Endometrial microvascular endothelial cells (primary cell): Measurements from ENCODE around the gene ADGRF3. TPM values are rescaled to one million over a fixed set of nuclear protein-coding genes. Genes with fewer than 3 reads are reported as not detected.
"Not testable (repeated sequence)": the region's sequence is repeated elsewhere in the genome, so short reads cannot be mapped to it uniquely, and the experiment has no call there.

Source experiments
- in situ Hi-C: cut with HindIII; loops from 2 replicates; pipeline ENCODE4 v1.10.0; 2017; ENCODE audit warnings: low sequenced_read_pairs, low pct_unique_long_range_greater_than_20kb; ENCODE audit errors: inconsistent ontology term
- total RNA-seq: library from RNA; depleted of rRNA; stranded (reverse); fragments of >200 nt; gene quantifications from one replicate; pipeline ENCODE4 v1.2.3, GENCODE V29; 2015; ENCODE audit errors: inconsistent ontology term

The ADGRF3 gene, protein sequence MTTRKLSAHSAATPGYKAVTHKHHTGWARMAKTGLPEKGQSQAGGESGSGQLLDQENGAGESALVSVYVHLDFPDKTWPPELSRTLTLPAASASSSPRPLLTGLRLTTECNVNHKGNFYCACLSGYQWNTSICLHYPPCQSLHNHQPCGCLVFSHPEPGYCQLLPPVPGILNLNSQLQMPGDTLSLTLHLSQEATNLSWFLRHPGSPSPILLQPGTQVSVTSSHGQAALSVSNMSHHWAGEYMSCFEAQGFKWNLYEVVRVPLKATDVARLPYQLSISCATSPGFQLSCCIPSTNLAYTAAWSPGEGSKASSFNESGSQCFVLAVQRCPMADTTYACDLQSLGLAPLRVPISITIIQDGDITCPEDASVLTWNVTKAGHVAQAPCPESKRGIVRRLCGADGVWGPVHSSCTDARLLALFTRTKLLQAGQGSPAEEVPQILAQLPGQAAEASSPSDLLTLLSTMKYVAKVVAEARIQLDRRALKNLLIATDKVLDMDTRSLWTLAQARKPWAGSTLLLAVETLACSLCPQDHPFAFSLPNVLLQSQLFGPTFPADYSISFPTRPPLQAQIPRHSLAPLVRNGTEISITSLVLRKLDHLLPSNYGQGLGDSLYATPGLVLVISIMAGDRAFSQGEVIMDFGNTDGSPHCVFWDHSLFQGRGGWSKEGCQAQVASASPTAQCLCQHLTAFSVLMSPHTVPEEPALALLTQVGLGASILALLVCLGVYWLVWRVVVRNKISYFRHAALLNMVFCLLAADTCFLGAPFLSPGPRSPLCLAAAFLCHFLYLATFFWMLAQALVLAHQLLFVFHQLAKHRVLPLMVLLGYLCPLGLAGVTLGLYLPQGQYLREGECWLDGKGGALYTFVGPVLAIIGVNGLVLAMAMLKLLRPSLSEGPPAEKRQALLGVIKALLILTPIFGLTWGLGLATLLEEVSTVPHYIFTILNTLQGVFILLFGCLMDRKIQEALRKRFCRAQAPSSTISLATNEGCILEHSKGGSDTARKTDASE
- total RNA-seq, result not detected

DNA sequence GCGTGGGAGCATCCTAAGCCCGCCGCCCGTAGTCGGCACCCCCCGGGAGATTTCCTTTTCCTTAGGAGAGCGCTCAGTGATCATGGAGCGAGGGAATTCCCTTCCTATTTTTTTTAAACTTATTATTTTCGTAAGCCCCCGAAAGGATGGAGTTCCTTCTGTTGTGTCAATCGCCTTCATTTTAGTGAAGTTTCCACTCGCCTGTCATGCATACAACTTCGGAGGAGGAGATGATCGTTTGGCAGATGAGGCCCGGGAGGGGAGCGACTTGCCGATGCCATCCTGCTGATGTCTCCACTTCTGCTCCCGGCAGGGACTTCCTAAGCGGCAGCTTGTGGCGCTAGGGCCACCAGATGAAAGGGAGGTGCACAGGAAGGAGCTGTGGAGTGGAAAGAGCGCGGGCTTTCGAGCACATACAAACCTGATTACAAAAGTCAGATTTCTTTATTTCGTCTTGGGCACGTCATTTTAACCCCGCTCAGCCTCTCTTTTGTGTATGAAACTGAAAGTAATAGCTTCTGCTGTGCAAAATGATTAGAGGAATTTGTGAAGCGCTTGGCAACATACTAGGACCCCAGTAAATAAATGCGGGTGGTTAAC, at the start of gene ADGRF3:
TSS of gene ADGRF3 (minus strand) at position 336 of the 600 bp plus-strand sequence. CDS start 555 bp downstream, outside the sequence.
- in situ Hi-C loops, result no loop called here

DNA sequence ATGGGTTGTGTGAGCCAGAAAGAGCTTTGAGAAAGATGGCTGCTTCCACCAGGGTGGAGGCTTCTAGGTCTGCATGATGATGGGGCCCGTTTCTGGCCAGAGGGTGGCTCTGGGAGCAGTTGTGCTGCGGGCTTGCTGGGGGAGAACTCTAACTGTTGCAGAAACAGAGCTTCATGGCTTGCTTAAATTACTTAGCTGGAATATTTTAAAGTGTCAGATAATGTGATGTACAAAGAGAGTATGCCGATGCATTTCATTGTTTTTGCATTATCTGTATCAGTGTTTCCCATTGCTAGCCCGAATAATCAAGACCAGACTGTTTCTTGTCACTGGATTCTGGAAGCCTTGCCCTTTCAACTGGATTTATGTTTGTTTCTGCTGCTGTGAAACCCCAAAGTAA, 48.8 kb upstream of the ADGRF3 start:
- in situ Hi-C loops, result no loop called here

DNA sequence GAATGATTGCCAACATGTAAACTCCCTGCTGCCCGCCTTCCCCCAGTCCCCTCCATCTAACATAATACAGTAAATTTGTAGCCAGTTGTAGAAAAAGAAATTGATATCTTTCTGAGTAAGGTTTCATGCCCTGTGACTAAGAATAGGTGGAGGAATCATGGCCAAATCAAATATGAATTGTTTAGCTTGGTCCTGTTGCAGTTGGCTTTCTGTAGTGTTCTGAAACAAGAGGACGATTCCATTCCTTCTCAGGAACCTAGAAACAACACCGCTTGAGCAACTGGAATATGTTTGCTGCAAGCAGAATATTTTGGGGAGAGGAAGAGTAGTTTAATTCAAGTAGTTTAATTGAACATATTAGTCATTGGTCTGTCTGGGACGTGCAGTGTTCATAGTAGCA, 48.1 kb upstream of the ADGRF3 start:
- in situ Hi-C loops, result no loop called here

DNA sequence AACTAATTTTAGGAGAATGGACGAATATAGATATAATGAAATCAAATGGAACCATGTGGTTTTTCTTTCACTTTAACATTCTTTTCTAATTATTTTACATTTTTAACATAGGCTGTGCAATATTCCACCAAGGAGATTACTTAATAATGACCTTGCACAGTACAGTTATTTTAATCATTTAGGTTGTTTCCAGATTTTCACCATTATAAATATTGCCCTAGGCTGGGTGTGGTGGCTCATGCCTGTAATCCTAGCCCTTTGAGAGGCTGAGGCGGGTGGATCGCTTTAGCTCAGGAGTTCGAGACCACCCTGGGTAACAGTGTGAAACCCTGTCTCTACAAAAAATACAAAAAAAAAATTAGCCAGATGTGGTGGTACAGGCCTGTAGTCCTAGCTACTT, 40.6 kb upstream of the ADGRF3 start:
- in situ Hi-C loops, result no loop called here

DNA sequence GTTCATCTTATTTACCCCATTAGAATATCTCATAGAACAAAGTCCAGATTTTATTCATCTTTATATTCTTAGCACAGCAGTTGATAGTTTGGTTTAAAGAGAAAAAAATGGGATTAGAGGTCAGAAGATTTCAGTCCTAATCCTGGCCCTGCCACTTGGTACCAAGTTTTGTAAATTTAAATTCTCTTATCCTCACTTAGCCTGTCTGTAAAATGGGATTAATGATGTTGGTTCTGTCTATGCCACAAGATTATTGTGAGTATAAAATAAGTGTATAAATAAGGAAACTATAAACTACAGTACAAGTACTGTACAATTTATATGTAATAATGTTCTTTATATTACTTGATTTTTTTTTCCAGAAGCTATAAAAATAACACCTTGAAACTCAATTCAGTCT, 38.0 kb upstream of the ADGRF3 start:
- in situ Hi-C loops, result no loop called here

DNA sequence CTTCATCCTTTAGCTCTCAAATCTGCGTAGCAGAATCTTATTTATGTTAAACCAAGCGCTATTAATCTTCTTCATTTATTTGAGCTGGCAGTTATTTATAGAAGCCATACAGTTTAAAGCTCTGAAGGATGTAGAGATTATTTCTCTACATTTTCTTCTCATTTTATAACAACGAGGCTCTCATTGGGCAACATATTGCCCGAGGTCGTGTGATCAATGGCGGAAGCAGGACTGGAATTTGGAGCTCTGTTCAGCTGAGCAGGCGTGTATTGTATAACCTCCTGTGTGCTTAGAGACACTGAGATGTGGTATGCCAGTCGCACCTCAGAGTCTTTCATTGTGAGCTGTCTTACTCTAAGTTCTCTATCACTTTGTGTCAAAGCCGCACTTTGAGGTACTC, 37.6 kb upstream of the ADGRF3 start:
- in situ Hi-C loops, result no loop called here

DNA sequence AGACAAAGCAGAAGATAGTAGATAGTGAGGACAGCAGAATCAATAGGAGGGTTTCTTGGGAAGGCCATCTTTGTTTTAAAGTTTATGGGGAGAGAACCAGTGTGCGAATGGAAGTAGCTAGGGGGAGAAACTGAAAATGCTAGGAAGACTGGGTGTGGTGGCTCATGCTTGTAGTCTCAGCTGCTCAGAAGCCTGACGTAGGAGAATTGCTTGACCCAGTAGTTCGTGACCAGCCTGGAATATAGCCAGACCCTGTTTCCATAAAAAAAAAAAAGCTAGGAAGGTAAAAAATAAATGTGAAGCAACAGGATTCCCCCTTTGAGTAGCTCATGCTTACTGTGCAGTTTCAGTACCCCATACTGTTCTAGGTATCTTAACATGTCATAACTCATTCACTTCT, 36.0 kb upstream of the ADGRF3 start:
- in situ Hi-C loops, result no loop called here

DNA sequence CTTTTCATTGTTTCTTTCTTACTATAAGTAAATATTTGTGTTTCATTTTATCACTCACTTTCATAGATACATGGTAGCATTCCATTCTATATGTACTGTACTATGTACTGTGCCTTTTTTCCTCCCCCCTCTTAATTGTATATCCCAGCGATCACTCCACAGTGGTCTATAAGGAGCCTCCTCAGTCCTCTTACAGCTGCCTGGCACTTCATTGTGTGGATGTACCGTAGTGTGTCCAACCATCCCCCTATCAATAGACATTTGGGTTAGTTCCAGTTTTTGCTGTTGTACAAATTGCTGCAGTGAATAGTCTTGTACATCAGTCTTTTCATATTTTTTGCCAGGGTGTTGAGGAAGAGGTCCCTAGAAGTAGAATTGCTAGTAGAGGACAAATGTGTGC, 33.7 kb upstream of the ADGRF3 start:
- in situ Hi-C loops, result no loop called here

DNA sequence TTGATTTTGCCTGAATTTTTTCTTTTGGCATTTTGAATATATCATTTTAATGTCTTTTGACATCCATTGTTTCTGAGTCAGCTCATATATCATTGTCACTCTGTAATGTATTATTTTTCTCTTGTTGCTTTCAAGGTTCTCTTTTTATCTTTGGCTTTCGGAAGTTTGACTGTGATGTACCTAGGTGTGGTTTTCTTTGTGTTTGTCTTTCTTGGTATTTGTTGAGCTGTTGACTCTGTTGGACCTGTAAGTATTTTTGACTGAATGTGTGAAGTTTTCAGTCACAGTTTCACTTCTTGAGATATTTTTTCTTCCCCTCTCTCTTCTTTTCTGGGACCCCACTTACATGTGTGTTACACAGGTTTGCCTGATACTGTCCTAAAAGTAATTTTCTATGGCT, 30.2 kb upstream of the ADGRF3 start:
- in situ Hi-C loops, result no loop called here

DNA sequence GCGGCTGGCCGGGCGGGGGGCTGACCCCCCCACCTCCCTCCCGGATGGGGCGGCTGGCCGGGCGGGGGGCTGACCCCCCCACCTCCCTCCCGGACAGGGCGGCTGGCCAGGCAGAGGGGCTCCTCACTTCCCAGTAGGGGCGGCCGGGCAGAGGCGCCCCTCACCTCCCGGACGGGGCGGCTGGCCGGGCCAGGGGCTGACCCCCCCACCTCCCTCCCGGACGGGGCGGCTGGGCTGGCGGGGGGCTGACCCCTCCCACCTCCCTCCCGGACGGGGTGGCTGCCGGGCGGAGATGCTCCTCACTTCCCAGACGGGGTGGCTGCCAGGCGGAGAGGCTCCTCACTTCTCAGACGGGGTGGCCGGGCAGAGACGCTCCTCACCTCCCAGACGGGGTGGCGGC, 24.3 kb upstream of the ADGRF3 start:
- in situ Hi-C loops, result not testable (repeated sequence)

DNA sequence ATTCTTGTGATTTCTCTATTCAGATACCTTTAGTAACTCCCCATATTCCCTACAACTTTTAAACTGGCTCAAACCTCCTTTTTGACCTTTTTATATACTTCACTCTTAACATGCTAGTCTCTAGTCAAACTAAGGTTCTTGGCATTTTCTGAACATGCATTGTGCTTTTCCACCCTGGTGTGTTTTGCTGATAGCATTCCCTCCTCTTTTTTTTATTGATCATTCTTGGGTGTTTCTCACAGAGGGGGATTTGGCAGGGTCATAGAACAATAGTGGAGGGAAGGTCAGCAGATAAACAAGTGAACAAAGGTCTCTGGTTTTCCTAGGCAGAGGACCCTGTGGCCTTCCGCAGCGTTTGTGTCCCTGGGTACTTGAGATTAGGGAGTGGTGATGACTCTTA, 23.1 kb upstream of the ADGRF3 start:
- in situ Hi-C loops, result not testable (repeated sequence)

DNA sequence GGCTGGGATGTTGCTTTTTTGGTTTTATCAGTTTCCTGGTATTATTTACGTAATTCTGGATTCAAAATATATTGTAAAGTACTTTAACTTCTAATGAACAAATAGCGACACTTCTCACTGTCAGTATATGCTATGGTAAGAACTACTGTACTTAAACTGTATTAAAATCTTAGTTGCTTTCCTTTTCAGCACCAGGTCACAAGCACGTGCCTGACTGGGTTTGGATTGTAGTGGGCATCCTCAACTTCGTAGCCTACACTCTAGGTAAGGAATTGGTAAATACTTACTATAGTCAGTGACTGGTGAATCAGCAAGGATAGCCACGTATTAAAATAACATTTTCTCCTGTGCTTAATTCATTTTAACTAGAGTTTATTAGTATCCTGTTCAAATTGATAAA, 20.4 kb upstream of the ADGRF3 start:
- in situ Hi-C loops, result no loop called here

DNA sequence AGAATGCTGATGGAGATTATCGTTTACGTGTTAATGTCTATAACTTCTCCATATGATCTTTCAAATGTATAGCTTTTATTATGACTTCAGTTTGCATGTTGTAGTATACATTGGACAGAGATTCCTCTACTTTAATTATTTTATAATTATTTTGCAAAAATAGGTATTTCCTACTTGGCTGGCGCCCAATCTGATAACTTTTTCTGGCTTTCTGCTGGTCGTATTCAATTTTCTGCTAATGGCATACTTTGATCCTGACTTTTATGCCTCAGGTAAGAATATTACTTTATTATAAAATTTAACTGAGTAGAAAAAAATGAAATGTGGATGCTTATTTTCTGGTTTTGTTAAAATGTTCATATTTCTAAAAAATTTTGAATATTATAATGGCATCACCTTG, 18.1 kb upstream of the ADGRF3 start:
- in situ Hi-C loops, result no loop called here

DNA sequence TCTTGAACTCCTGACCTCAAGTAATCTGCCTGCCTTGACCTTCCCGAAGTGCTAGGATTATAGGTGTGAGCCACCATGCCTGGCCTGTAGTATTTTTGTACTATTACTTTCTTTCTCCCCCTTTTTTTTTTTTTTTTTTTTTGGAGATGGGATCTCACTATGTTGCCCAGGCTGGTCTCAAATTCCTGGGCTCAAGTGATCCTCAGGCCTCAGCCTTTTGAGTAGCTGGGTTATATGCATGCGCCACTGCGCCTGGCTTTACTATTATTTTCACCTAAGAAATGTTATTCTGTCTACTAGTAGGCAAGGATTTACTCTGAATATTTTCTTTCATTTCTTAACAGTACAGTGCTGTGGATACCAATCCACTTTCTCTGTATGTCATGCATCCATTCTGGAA, 17.4 kb upstream of the ADGRF3 start:
- in situ Hi-C loops, result no loop called here

DNA sequence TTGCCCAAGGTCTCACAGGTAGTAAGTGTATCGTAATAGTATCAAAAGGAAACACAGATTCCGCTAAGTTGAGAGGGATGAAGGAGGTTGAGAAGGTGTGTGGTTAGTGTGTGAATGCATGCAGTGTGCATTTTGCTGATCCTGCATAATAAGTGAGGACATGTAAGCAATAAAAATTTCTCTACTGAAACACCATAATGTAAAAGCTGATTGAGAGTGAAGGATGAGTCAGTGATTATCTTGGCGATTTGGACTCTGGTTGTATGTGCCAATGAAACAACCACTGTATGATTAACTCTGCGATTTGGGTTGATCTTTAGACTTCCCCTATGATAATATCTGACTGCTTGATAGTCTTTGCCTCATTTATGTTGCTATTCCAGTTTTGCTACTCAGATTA, 16.7 kb upstream of the ADGRF3 start:
- in situ Hi-C loops, result no loop called here

DNA sequence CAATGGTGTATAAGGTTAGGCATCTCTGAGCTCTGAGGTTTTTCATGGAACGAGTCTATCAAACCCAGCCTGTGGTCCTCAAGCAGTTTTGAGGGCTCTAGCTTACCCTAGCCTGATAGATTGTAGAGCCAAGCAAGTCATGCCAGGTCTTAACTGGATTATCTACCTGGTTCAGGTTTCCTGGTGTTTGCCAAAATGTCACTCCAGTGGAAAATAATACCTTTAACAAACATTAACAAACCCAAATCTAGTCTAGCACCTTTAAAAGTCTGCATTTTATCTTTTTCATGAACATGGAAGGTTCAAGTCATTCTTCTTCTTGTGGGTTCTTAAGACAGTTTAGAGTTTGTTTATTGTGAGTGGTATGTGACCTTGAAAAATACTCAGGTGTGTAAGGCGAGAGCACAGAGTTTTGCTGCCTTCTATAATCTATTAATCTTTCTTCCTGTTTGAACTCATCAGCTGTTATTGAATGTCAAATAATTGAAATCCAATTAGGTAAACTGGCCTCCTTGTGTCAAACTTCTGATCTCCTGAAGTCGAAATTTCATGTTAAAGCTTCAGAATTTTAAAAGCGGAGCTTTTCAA, 13.4 kb upstream of the ADGRF3 start:
- in situ Hi-C loops, result no loop called here

DNA sequence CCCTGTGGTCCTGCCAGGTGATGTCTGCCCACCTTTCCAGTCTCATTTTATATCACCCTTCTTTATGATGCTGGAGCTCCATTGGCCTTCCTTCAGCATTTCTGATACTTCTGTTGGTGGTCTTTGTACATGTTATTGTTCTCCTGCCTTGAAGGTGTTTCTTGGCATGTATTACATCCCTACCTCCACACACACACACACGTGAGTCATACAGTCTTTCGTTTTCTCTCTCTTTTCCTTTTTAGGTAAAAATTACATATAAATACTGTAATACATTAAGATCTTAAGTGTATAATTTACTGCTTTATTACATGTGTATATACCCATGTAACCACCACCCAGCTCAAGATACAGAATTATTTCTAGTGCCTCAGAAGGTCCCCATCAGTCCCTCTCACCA, 10.2 kb upstream of the ADGRF3 start:
- in situ Hi-C loops, result no loop called here

DNA sequence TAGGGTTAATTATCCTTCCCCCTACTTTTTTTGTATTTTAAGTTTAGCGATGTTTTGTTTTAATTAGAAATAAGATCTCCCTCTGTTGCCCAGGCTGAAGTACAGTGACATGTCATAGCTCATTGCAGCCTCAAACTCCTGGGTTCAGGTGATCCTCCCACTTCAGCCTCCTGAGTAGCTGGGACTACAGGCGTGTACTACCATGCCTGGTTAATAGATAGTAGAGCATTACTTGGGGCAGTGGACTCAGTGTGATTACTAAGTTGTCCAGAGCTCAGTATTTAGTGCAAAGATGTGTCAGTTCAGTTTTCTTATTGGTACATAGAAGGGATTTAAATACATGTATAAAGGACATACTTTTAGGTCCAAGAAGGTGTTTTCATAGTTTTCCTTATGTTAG, 9.5 kb upstream of the ADGRF3 start:
- in situ Hi-C loops, result no loop called here
